ENCODE data around the gene KRTAP3-3. TPM values are rescaled to one million over a fixed set of nuclear protein-coding genes. Genes with fewer than 3 reads are reported as not detected.
"Not testable (repeated sequence)": the region's sequence is repeated elsewhere in the genome, so short reads cannot be mapped to it uniquely, and the experiment has no call there.

The KRTAP3-3 gene
- polyA plus RNA-seq, 1 donor = not detected

- DNase-seq = no peak
Measured at GRCh38 chr17:41004397-41004796, 10.4 kb upstream of the KRTAP3-3 start.

- no peak for DNase-seq
Measured at GRCh38 chr17:41003926-41004325, 10.0 kb upstream of the KRTAP3-3 start.

GRCh38 chr17:41002814-41003213 lies 8.8 kb upstream of the KRTAP3-3 start:
- no peak for DNase-seq

GRCh38 chr17:41001795-41002194 lies 7.8 kb upstream of the KRTAP3-3 start:
- no peak for DNase-seq

GRCh38 chr17:40999563-40999962 lies 5.6 kb upstream of the KRTAP3-3 start, which contains the start of gene KRTAP3-2:
TSS of gene KRTAP3-2 (minus strand) at chr17:40999906. CDS start at chr17:40999853, 53 bp downstream.
- not testable (repeated sequence) for DNase-seq

- DNase-seq = no peak
Measured at GRCh38 chr17:40997361-40997760, 3.4 kb upstream of the KRTAP3-3 start.

- no peak for DNase-seq
Measured at GRCh38 chr17:40996829-40997228, 2.9 kb upstream of the KRTAP3-3 start.

- DNase-seq = no peak
Measured at GRCh38 chr17:40995116-40995515, 1.2 kb upstream of the KRTAP3-3 start.

- no peak for DNase-seq
Measured at GRCh38 chr17:40993084-40993483, 880 bp downstream of the KRTAP3-3 start.

- no peak for DNase-seq
Measured at GRCh38 chr17:40992666-40993065, 1.3 kb downstream of the KRTAP3-3 start.

- DNase-seq = no peak
Measured at GRCh38 chr17:40986920-40987319, 7.0 kb downstream of the KRTAP3-3 start.

- DNase-seq = no peak
Measured at GRCh38 chr17:40984226-40984625, 9.7 kb downstream of the KRTAP3-3 start, which contains the start of gene KRT40. TSS of gene KRT40 (minus strand) at chr17:40984326. CDS start at chr17:40984273, 53 bp downstream.

- DNase-seq = no peak
Measured at GRCh38 chr17:40981115-40981514, 12.8 kb downstream of the KRTAP3-3 start.

- no peak for DNase-seq
Measured at GRCh38 chr17:40980596-40980995, 13.4 kb downstream of the KRTAP3-3 start.

GRCh38 chr17:40980117-40980516 lies 13.8 kb downstream of the KRTAP3-3 start:
- no peak for DNase-seq

GRCh38 chr17:40978575-40979151 lies 15.3 kb downstream of the KRTAP3-3 start:
- no peak for DNase-seq

GRCh38 chr17:40975516-40975915 lies 18.4 kb downstream of the KRTAP3-3 start:
- no peak for DNase-seq

GRCh38 chr17:40974366-40974765 lies 19.6 kb downstream of the KRTAP3-3 start:
- DNase-seq = no peak

GRCh38 chr17:40967582-40967981 lies 26.4 kb downstream of the KRTAP3-3 start:
- DNase-seq = no peak

- DNase-seq = no peak
Measured at GRCh38 chr17:40966848-40967247, 27.1 kb downstream of the KRTAP3-3 start, which contains the start of gene KRT39. TSS of gene KRT39 (minus strand) at chr17:40966948. CDS start at chr17:40966856, 92 bp downstream.

GRCh38 chr17:40963838-40964237 lies 30.1 kb downstream of the KRTAP3-3 start:
- DNase-seq = no peak

GRCh38 chr17:40962059-40962561 lies 31.9 kb downstream of the KRTAP3-3 start:
- no peak for DNase-seq

GRCh38 chr17:40961591-40961990 lies 32.4 kb downstream of the KRTAP3-3 start:
- no peak for DNase-seq

- no peak for DNase-seq
Measured at GRCh38 chr17:40960144-40960543, 33.8 kb downstream of the KRTAP3-3 start.
